ENCODE results near the gene ABHD12.

Gene ABHD12

DNA sequence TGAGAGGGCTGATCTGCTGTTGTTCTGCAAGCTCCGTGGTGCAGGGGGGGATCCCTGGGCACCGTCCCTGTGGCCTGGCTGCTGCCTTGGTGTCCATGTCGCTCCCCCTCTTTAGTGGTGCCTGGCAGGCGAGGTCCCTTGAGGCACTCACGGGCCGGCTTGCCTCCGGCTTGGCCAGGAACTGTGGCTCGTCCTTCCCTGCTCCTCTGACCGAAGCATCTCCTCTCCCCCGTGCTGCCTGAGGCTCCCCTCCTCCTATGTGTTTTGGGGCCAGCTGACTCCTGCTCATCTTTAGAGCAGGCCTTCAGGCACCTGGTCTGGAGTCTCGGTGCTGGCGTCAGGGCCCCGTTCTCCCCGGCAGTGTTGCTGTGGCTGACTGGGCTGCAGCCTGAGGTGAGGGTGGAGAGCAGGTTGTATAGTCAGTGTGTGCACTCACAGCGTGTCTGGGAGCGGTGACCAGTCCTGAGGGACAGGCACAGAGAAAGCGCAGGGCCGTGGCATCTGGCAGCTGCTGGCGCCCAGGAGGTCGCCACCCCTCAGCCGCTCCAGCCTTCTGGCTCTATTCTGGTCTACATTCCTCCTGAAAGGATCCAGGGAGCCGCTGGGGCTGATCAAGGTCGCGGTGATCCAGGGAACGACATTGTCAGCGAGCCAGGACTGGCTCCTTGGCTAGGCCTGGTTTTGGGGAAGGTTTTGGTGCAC lies 99.1 kb downstream of the ABHD12 start:
- Histone ChIP-seq H4K8ac (ENCODE audit: low read depth, low read length) (no peak overlapping the region), H3K79me2 (ENCODE audit: control insufficient read depth, insufficient read depth, low read length) (no peaks in the 10 kb centered on the region), H3K4ac (ENCODE audit: low read depth, low read length) (no peak overlapping the region), H3K56ac (ENCODE audit: low read length) (no peak overlapping the region), H4K5ac (ENCODE audit: low read length) (no peak overlapping the region), H3K9ac (ENCODE audit: low read length) (no peak overlapping the region), H3K4me3 (ENCODE audit: low read length) (no peak overlapping the region), H3K36me3 (ENCODE audit: control insufficient read depth, insufficient read depth, low read length) (peaks cover 7% of the 10 kb centered on the region), H2BK15ac (replicated peaks; ENCODE audit: low read depth) (no peak overlapping the region), H3K27me3 (ENCODE audit: insufficient read depth, low read length, poor library complexity) (no peaks in the 10 kb centered on the region), H2AK5ac (ENCODE audit: low read length) (no peak overlapping the region), H3K79me1 (ENCODE audit: low read length) (no peaks in the 10 kb centered on the region), H3K23ac (ENCODE audit: low read length) (no peak overlapping the region), H3K4me2 (ENCODE audit: low read length) (no peak overlapping the region), H2BK120ac (ENCODE audit: low read depth, low read length) (no peak overlapping the region), H2BK5ac (ENCODE audit: low read length) (no peak overlapping the region), H3K27ac (ENCODE audit: low read depth, low read length) (no peak overlapping the region), H3K18ac (ENCODE audit: low read length) (no peak overlapping the region), H3K4me1 (ENCODE audit: control insufficient read depth, low read depth, low read length) (no peaks in the 10 kb centered on the region)
- no CpG with 5 or more reads among the region's 26 CpGs for WGBS (ENCODE audit: extremely low coverage, insufficient coverage, low lambda C conversion rate)
- no peak for DNase-seq

DNA sequence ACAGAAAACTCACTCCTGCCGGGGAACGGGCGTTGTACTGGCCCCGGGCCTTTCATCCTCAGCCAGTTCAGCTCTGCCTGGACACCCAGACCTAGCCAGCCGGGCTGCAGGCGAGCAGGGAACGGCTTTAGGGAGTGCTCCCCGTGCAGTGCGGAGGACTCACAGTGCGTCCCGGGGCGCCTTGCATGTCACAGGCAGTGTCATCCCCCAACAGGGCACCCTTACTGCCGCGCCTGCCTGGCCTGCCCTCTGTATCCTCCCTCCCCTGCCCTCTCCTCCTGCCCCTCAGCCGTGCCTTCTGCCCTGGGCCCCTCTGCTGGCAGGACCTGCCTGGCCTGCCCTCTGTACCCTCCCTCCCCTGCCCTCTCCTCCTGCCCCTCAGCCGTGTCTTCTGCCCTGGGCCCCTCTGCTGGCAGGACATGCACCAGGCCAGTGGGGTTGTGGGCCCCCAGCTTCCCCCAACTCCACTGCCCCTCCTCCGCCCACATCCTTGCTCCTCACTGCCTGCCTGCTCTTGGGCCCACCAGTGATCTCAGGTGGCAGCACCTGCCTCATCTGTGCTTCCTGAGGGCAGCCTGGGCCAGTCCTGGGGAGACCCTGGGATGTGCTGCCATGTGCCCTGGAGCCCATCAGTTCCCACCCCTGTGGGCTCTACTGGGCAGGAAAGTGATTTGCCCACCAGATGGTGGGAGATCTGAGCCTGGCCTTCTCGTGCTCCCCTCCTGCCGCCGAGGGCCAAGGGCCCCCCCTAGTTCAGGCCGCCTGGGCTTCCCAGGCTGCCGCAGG lies 99.8 kb downstream of the ABHD12 start:
- Histone ChIP-seq H3K27me3 (ENCODE audit: insufficient read depth, low read length, poor library complexity) (no peaks in the 10 kb centered on the region), H3K36me3 (ENCODE audit: control insufficient read depth, insufficient read depth, low read length) (peaks cover 7% of the 10 kb centered on the region), H3K4me2 (ENCODE audit: low read length) (no peak overlapping the region), H2BK120ac (ENCODE audit: low read depth, low read length) (no peak overlapping the region), H2AK5ac (ENCODE audit: low read length) (no peak overlapping the region), H3K4me3 (ENCODE audit: low read length) (no peak overlapping the region), H3K4me1 (ENCODE audit: control insufficient read depth, low read depth, low read length) (no peaks in the 10 kb centered on the region), H4K5ac (ENCODE audit: low read length) (no peak overlapping the region), H3K79me1 (ENCODE audit: low read length) (no peaks in the 10 kb centered on the region), H3K18ac (ENCODE audit: low read length) (no peak overlapping the region), H4K8ac (ENCODE audit: low read depth, low read length) (no peak overlapping the region), H3K4ac (ENCODE audit: low read depth, low read length) (no peak overlapping the region), H3K27ac (ENCODE audit: low read depth, low read length) (no peak overlapping the region), H2BK5ac (ENCODE audit: low read length) (no peak overlapping the region), H3K79me2 (ENCODE audit: control insufficient read depth, insufficient read depth, low read length) (no peaks in the 10 kb centered on the region), H3K23ac (ENCODE audit: low read length) (no peak overlapping the region), H3K56ac (ENCODE audit: low read length) (no peak overlapping the region), H2BK15ac (replicated peaks; ENCODE audit: low read depth) (no peak overlapping the region), H3K9ac (ENCODE audit: low read length) (no peak overlapping the region)
- no peak for DNase-seq
- WGBS (ENCODE audit: extremely low coverage, insufficient coverage, low lambda C conversion rate), result no CpG with 5 or more reads among the region's 22 CpGs

DNA sequence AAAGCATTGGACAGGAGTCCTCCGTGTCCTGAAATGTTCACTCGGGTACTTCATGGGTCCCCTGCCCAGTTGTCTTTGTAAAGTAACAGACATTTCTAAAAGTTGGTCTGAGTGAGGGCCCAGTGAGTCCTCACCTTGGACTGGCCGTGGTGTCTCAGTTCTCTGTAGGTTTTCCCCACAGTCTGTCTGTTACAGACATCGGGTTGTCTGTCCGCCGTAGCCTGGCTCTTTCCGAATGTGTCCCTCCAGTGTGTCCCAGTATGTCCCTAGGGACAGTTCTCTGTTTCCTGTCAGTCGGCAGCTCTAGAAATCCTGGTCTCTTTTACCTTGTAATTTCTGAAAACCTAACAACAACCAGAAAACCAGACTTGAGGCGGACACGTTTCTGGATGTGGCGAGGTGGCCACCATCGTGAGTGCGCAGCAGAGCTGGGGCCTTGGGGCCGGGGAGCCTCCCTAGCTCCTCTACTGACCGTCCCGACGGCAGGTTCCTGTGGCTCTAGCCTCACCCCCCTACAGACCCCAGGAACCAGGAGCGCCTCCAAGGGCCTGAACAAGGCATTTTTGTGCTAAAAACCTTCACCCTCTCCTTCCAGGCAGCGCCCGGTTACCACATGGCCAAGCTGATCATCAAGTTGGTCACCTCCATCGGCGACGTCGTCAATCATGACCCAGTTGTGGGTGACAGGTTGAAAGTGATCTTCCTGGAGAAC lies 100.6 kb downstream of the ABHD12 start:
- Histone ChIP-seq H4K5ac (ENCODE audit: low read length) (no peak overlapping the region), H2BK15ac (replicated peaks; ENCODE audit: low read depth) (no peak overlapping the region), H2BK120ac (ENCODE audit: low read depth, low read length) (no peak overlapping the region), H3K79me2 (ENCODE audit: control insufficient read depth, insufficient read depth, low read length) (no peaks in the 10 kb centered on the region), H3K4me1 (ENCODE audit: control insufficient read depth, low read depth, low read length) (no peaks in the 10 kb centered on the region), H3K18ac (ENCODE audit: low read length) (no peak overlapping the region), H3K4ac (ENCODE audit: low read depth, low read length) (no peak overlapping the region), H3K9ac (ENCODE audit: low read length) (no peak overlapping the region), H3K4me2 (ENCODE audit: low read length) (no peak overlapping the region), H3K4me3 (ENCODE audit: low read length) (no peak overlapping the region), H3K79me1 (ENCODE audit: low read length) (no peaks in the 10 kb centered on the region), H3K36me3 (ENCODE audit: control insufficient read depth, insufficient read depth, low read length) (peaks cover 7% of the 10 kb centered on the region), H2AK5ac (ENCODE audit: low read length) (no peak overlapping the region), H4K8ac (ENCODE audit: low read depth, low read length) (no peak overlapping the region), H3K56ac (ENCODE audit: low read length) (no peak overlapping the region), H2BK5ac (ENCODE audit: low read length) (no peak overlapping the region), H3K23ac (ENCODE audit: low read length) (no peak overlapping the region), H3K27me3 (ENCODE audit: insufficient read depth, low read length, poor library complexity) (no peaks in the 10 kb centered on the region), H3K27ac (ENCODE audit: low read depth, low read length) (no peak overlapping the region)
- no peak for DNase-seq
- no CpG with 5 or more reads among the region's 24 CpGs for WGBS (ENCODE audit: extremely low coverage, insufficient coverage, low lambda C conversion rate)

DNA sequence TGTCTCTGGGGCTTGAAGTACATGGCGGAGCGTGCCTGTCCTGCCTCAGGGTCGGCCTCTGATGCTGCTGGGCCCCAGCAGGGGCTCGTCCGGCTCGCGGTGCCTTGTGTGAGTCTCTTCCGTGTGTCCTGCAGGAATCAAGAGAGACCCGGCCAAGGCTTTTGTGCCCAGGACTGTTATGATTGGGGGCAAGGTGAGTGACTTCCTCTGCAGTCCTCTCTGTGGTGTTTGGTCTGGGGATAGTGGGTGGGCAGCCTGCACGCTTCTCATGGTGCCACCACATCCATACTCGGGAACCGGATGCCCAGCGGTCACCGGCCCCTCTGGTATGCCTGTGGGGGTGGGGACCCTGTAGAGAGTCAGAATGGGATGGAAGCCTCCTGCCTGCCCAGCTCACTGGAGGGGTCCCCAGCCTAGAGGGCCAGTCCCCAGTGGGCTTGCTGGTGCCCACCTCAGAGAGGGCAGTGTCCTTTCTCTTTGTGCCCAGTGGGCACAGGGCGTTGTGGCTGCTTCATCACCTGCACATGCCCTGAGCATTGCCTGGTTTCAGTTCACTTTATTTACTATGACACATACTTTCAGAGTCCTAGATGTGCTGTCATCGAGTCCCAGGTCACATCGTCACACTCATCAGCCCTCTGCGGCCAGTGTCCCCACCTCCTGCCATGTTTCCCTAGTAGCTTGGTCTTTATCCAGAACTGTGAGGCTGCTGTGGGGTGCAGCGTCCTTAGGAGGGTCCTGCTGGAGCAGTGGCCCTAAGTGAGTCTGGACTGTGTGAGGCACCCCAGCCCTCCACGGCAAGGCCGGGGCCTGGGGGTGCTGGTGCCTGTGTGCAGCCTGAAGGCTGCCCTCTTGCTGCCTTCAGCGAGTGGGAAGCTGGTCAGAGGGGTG lies 102.1 kb downstream of the ABHD12 start:
- Histone ChIP-seq H3K18ac (ENCODE audit: low read length) (no peak overlapping the region), H3K79me1 (ENCODE audit: low read length) (no peaks in the 10 kb centered on the region), H4K5ac (ENCODE audit: low read length) (no peak overlapping the region), H3K23ac (ENCODE audit: low read length) (no peak overlapping the region), H4K8ac (ENCODE audit: low read depth, low read length) (no peak overlapping the region), H3K36me3 (ENCODE audit: control insufficient read depth, insufficient read depth, low read length) (peaks cover 11% of the 10 kb centered on the region), H3K27me3 (ENCODE audit: insufficient read depth, low read length, poor library complexity) (no peaks in the 10 kb centered on the region), H2AK5ac (ENCODE audit: low read length) (no peak overlapping the region), H3K4me1 (ENCODE audit: control insufficient read depth, low read depth, low read length) (no peaks in the 10 kb centered on the region), H3K27ac (ENCODE audit: low read depth, low read length) (no peak overlapping the region), H3K9ac (ENCODE audit: low read length) (no peak overlapping the region), H3K4me3 (ENCODE audit: low read length) (no peak overlapping the region), H3K4ac (ENCODE audit: low read depth, low read length) (no peak overlapping the region), H3K56ac (ENCODE audit: low read length) (no peak overlapping the region), H2BK15ac (replicated peaks; ENCODE audit: low read depth) (no peak overlapping the region), H3K79me2 (ENCODE audit: control insufficient read depth, insufficient read depth, low read length) (no peaks in the 10 kb centered on the region), H3K4me2 (ENCODE audit: low read length) (no peak overlapping the region), H2BK120ac (ENCODE audit: low read depth, low read length) (no peak overlapping the region), H2BK5ac (ENCODE audit: low read length) (no peak overlapping the region)
- DNase-seq, result no peak
- no CpG with 5 or more reads among the region's 22 CpGs for WGBS (ENCODE audit: extremely low coverage, insufficient coverage, low lambda C conversion rate)

DNA sequence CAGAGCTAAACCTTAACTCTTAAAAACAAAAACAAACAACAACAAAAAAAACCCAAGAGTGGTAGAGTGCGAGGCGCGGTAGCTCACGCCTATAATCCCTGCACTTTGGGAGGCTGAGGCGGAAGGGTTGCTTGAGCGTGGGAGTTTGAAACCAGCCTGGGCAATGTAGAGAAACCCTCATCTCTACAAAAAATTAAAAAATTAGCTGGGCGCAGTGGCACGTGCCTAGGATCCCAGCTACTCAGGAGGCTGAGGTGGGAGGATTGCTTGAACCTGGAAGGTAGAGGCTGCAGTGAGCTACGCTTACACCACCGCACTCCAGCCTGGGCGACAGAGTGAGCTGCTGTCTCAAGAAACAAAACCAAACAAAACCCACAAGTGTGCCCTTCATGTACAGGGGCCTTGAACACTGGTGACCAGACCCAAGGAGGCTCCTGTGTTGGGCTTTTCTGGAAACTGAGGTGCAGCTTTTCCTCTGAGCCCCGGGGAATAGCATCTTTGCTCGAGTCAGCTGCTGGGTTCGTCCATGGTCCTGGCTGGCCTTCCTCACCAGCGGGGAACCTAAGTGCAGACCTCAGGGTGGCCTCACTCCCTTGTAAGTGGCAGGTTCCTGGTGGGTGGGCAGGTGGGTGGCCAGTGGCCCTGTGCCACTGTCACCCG lies 102.9 kb downstream of the ABHD12 start:
- Histone ChIP-seq H3K23ac (ENCODE audit: low read length) (no peak overlapping the region), H2BK5ac (ENCODE audit: low read length) (no peak overlapping the region), H3K36me3 (ENCODE audit: control insufficient read depth, insufficient read depth, low read length) (peaks cover 12% of the 10 kb centered on the region), H3K4me1 (ENCODE audit: control insufficient read depth, low read depth, low read length) (no peaks in the 10 kb centered on the region), H3K27ac (ENCODE audit: low read depth, low read length) (no peak overlapping the region), H3K9ac (ENCODE audit: low read length) (no peak overlapping the region), H3K79me1 (ENCODE audit: low read length) (no peaks in the 10 kb centered on the region), H4K5ac (ENCODE audit: low read length) (no peak overlapping the region), H2BK120ac (ENCODE audit: low read depth, low read length) (no peak overlapping the region), H2BK15ac (replicated peaks; ENCODE audit: low read depth) (no peak overlapping the region), H3K4ac (ENCODE audit: low read depth, low read length) (no peak overlapping the region), H3K18ac (ENCODE audit: low read length) (no peak overlapping the region), H3K56ac (ENCODE audit: low read length) (no peak overlapping the region), H3K79me2 (ENCODE audit: control insufficient read depth, insufficient read depth, low read length) (no peaks in the 10 kb centered on the region), H4K8ac (ENCODE audit: low read depth, low read length) (no peak overlapping the region), H3K4me3 (ENCODE audit: low read length) (no peak overlapping the region), H3K4me2 (ENCODE audit: low read length) (no peak overlapping the region), H3K27me3 (ENCODE audit: insufficient read depth, low read length, poor library complexity) (no peaks in the 10 kb centered on the region), H2AK5ac (ENCODE audit: low read length) (no peak overlapping the region)
- no peak for DNase-seq
- no CpG with 5 or more reads among the region's 16 CpGs for WGBS (ENCODE audit: extremely low coverage, insufficient coverage, low lambda C conversion rate)
